ENCODE results near the gene EHMT1.
"Not testable (repeated sequence)": the region's sequence is repeated elsewhere in the genome, so short reads cannot be mapped to it uniquely, and the experiment has no call there.

Gene EHMT1

DNA sequence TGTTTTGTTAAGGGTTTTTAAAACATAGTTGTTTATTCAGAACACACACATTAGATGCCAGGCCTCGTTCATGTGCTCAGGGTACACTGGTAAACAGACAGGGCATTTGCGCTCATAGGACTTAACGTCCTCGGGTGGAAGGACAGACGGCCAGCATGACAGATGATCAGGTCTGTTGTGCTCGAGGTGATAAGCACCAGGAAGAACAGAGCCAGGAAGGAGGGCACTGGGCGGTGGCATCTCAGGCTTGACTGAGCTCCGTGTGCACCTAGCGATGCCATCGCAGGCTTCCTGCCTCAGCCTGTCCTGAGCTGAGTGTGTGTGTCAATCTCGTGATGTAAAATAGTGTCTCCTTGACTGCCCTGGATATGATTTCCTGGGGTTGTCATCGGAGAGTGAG, 96.5 kb downstream of the EHMT1 start:
- Histone ChIP-seq H3K9me3 (ENCODE audit: low read length) (peaks cover 11% of the 10 kb centered on the region; the same call in 1 of the 2 replicates), H3K79me2 (ENCODE audit: insufficient read depth, low read length) (peaks cover 2% of the 10 kb centered on the region; the same call in 1 of the 2 replicates), H3K27me3 (ENCODE audit: insufficient read depth, low read length) (no peaks in the 10 kb centered on the region), H3K4me1 (ENCODE audit: insufficient read depth, low read length, severe bottlenecking) (no peaks in the 10 kb centered on the region), H3K4me2 (ENCODE audit: low read length) (no peak overlapping the region), H3K36me3 (ENCODE audit: insufficient read depth, low read length) (peaks cover 87% of the 10 kb centered on the region), H3K9ac (ENCODE audit: low read length) (no peak overlapping the region), H4K20me1 (ENCODE audit: insufficient read depth, low read length) (no peaks in the 10 kb centered on the region), H3K4me3 (ENCODE audit: low read depth, low read length, poor library complexity, severe bottlenecking) (no peak overlapping the region), H3K27ac (ENCODE audit: low read depth, low read length, poor library complexity, severe bottlenecking) (peak overlapping the region; percentile 60), H3K9me2 (ENCODE audit: low read depth, low read length) (no peaks in the 10 kb centered on the region), H2AFZ (ENCODE audit: low read length) (no peak overlapping the region), H3F3A (ENCODE audit: insufficient read depth, low read length) (peaks cover 4% of the 10 kb centered on the region; the same call in 1 of the 2 replicates)
- TF ChIP-seq, protein P1, sequence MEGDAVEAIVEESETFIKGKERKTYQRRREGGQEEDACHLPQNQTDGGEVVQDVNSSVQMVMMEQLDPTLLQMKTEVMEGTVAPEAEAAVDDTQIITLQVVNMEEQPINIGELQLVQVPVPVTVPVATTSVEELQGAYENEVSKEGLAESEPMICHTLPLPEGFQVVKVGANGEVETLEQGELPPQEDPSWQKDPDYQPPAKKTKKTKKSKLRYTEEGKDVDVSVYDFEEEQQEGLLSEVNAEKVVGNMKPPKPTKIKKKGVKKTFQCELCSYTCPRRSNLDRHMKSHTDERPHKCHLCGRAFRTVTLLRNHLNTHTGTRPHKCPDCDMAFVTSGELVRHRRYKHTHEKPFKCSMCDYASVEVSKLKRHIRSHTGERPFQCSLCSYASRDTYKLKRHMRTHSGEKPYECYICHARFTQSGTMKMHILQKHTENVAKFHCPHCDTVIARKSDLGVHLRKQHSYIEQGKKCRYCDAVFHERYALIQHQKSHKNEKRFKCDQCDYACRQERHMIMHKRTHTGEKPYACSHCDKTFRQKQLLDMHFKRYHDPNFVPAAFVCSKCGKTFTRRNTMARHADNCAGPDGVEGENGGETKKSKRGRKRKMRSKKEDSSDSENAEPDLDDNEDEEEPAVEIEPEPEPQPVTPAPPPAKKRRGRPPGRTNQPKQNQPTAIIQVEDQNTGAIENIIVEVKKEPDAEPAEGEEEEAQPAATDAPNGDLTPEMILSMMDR (IDR thresholded peaks at IDR 0.05; ENCODE audit: low read length) = no peak
- no peak for TF ChIP-seq EZH2 (IDR thresholded peaks at IDR 0.05; ENCODE audit: borderline replicate concordance, low read length)

DNA sequence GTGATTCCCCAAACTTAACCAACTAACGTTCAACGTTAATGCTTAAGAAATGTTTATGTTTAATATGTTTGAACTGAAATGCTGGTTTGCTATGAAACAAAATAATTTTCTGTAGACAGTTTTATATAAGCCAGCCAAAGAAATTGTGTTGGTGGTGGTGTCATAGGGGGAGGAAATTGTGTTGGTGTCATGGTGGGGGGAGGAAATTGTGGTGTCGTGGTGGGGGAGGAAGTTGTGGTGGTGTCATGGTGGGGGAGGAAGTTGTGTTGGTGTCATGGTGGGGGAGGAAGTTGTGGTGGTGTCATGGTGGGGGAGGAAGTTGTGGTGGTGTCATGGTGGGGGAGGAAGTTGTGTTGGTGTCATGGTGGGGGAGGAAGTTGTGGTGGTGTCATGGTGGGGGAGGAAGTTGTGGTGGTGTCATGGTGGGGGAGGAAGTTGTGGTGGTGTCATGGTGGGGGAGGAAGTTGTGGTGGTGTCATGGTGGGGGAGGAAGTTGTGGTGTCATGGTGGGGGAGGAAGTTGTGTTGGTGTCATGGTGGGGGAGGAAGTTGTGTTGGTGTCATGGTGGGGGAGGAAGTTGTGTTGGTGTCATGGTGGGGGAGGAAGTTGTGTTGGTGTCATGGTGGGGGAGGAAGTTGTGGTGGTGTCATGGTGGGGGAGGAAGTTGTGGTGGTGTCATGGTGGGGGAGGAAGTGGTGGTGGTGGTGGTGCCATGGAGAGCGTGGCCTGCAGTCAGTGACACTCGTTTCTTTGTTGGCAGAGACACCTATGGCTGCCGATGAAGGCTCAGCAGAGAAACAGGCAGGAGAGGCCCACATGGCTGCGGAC, 97.3 kb downstream of the EHMT1 start:
- H3K27me3 ChIP-seq (ENCODE audit: insufficient read depth, low read length); H3K9ac ChIP-seq (ENCODE audit: low read length); H3K79me2 ChIP-seq (ENCODE audit: insufficient read depth, low read length); H3K4me1 ChIP-seq (ENCODE audit: insufficient read depth, low read length, severe bottlenecking); H4K20me1 ChIP-seq (ENCODE audit: insufficient read depth, low read length); H3K9me2 ChIP-seq (ENCODE audit: low read depth, low read length); H3K4me3 ChIP-seq (ENCODE audit: low read depth, low read length, poor library complexity, severe bottlenecking); H3K4me2 ChIP-seq (ENCODE audit: low read length); H3F3A ChIP-seq (ENCODE audit: insufficient read depth, low read length); H2AFZ ChIP-seq (ENCODE audit: low read length): not testable (repeated sequence)
- Histone ChIP-seq H3K27ac (ENCODE audit: low read depth, low read length, poor library complexity, severe bottlenecking) (peak overlapping the region; percentile 60), H3K9me3 (ENCODE audit: low read length) (peaks cover 11% of the 10 kb centered on the region; the same call in 1 of the 2 replicates), H3K36me3 (ENCODE audit: insufficient read depth, low read length) (peaks cover 91% of the 10 kb centered on the region)

DNA sequence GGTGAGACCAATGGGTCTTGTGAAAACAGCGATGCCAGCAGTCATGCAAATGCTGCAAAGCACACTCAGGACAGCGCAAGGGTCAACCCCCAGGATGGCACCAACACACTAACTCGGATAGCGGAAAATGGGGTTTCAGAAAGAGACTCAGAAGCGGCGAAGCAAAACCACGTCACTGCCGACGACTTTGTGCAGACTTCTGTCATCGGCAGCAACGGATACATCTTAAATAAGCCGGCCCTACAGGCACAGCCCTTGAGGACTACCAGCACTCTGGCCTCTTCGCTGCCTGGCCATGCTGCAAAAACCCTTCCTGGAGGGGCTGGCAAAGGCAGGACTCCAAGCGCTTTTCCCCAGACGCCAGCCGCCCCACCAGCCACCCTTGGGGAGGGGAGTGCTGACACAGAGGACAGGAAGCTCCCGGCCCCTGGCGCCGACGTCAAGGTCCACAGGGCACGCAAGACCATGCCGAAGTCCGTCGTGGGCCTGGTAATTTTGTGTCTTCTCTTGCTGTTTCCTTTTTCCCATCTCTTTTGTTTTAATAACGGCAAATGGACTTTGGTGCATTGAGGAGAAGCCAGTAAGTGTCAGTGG, 98.0 kb downstream of the EHMT1 start:
- no peaks in the 10 kb centered on the region for H3K27me3 ChIP-seq (ENCODE audit: insufficient read depth, low read length)
- TF ChIP-seq EZH2 (IDR thresholded peaks at IDR 0.05; ENCODE audit: borderline replicate concordance, low read length) = no peak
- TF ChIP-seq, protein P1 (IDR thresholded peaks at IDR 0.05; ENCODE audit: low read length) = no peak
- H3K9ac ChIP-seq (ENCODE audit: low read length) = no peak overlapping the region
- H3K4me1 ChIP-seq (ENCODE audit: insufficient read depth, low read length, severe bottlenecking) = no peaks in the 10 kb centered on the region
- peaks cover 4% of the 10 kb centered on the region for H3K79me2 ChIP-seq (ENCODE audit: insufficient read depth, low read length)
- no peak overlapping the region for H3K4me2 ChIP-seq (ENCODE audit: low read length)
- H3K9me2 ChIP-seq (ENCODE audit: low read depth, low read length) = no peaks in the 10 kb centered on the region
- no peak overlapping the region for H2AFZ ChIP-seq (ENCODE audit: low read length)
- H3K4me3 ChIP-seq (ENCODE audit: low read depth, low read length, poor library complexity, severe bottlenecking) = no peak overlapping the region
- no peaks in the 10 kb centered on the region for H4K20me1 ChIP-seq (ENCODE audit: insufficient read depth, low read length)
- H3K9me3 ChIP-seq (ENCODE audit: low read length) = peaks cover 11% of the 10 kb centered on the region; the same call in 1 of the 2 replicates
- peaks cover 4% of the 10 kb centered on the region; the same call in 1 of the 2 replicates for H3F3A ChIP-seq (ENCODE audit: insufficient read depth, low read length)
- H3K27ac ChIP-seq (ENCODE audit: low read depth, low read length, poor library complexity, severe bottlenecking) = peak overlapping the region; percentile 60
- H3K36me3 ChIP-seq (ENCODE audit: insufficient read depth, low read length) = peaks cover 89% of the 10 kb centered on the region

Data from OCI-LY1 (cell line).